ENCODE data around the gene LEMD2. TPM values are rescaled to one million over a fixed set of nuclear protein-coding genes. Genes with fewer than 3 reads are reported as not detected.
"Not testable (repeated sequence)": the region's sequence is repeated elsewhere in the genome, so short reads cannot be mapped to it uniquely, and the experiment has no call there.

The LEMD2 gene
- total RNA-seq, 4 donors from 2014 or later: 37.7 to 47.2 (median 42.3) TPM

DNA sequence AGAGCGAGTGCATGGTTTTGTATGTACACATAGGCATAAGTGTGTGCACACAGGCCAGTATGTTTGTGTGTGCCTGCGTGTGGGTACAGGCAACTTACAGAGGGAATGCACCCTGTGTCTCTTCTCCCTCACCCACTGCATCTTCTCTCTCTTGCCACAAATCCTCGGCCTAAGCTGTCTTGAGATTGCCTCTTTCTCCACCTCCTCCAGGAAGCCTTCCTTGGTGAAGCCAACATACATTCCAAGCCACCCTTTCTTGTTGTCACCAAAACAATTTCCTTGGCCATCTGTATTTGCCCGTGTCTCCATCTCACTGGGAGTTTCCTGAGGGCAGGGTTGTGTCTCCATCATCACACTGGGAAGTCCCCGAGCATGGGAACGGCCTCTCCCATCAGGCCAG is 44.7 kb upstream of the LEMD2 start:
- H3K27ac ChIP-seq: no peak overlapping the region
- WGBS, 2 donors: 62 to 78% methylated on average over 6 of the region's 6 CpGs
- no peak overlapping the region for H3K4me3 ChIP-seq
- peaks cover 0 to 32% (median 0%) of the 10 kb centered on the region in 4 donors for H3K27me3 ChIP-seq
- intact Hi-C loops (cut with DNase I): no loop called here
- peaks cover 0 to 5% (median 0%) of the 10 kb centered on the region in 3 donors for H3K9me3 ChIP-seq
- no peak for DNase-seq
- peaks cover 0 to 32% (median 18%) of the 10 kb centered on the region in 3 donors for H3K4me1 ChIP-seq
- no peaks in the 10 kb centered on the region for H3K36me3 ChIP-seq
- TF ChIP-seq CTCF (IDR thresholded peaks at IDR 0.05): no peak
- no peak for TF ChIP-seq POLR2A (IDR thresholded peaks at IDR 0.05)

GRCh38 chr6:33832831-33833230 is 43.9 kb upstream of the LEMD2 start:
- H3K36me3 ChIP-seq; H3K9me3 ChIP-seq; intact Hi-C loops (cut with DNase I); H3K27ac ChIP-seq; DNase-seq; H3K4me3 ChIP-seq: not testable (repeated sequence)
- peaks cover 0 to 24% (median 11%) of the 10 kb centered on the region in 3 donors for H3K4me1 ChIP-seq
- H3K27me3 ChIP-seq: peaks cover 0 to 36% (median 0%) of the 10 kb centered on the region in 4 donors
- WGBS, 2 donors: no CpG with 5 or more reads among the region's 32 CpGs

DNA sequence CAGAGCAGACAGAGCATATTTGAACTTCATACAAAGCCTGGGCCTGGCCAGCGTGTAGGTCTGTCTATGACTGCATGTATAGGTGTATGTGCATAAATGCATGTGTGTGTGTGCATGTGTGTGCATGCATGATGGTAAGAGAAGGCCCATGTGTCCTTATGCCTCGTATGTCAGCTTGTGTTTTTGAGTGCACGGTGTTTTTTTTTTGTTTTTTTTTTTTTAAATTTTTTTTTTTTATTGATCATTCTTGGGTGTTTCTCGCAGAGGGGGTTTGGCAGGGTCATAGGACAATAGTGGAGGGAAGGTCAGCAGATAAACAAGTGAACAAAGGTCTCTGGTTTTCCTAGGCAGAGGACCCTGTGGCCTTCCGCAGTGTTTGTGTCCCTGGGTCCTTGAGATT is 42.8 kb upstream of the LEMD2 start:
- intact Hi-C loops (cut with DNase I); H3K27ac ChIP-seq: not testable (repeated sequence)
- WGBS, 2 donors: 80 to 87% methylated on average over 3 to 4 of the region's 5 CpGs

DNA sequence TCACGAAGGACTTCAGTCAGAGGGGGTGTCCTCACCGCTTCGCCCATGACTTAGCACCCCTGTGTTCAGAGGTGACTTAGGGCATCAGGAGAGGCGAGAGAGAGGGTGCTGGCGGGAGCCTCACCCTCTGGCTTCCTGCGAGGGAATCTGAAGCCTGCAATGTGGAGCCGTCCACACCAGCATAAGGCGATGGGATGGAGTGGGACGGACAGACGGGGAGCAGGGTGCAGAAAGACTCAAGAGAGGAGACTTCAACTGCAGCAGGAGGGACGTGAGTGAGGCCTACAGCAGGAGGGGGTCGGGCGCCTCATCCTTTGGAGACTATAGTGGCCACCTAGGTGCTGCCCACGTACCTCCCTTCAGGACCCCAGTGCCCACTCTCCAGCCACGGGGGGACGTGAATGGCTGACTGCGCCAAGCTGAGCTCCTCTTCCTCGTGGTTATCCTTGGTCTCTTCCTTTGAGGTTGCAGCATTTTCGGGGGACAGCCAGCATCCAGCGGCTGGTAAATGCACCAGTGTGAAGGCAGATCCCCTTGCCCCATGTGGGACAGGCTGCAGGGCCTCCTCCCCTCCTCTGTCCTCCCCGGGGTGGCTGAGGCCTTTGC is 41.8 kb upstream of the LEMD2 start:
- H3K9me3 ChIP-seq: no peaks in the 10 kb centered on the region
- peaks cover 0 to 44% (median 0%) of the 10 kb centered on the region in 4 donors for H3K27me3 ChIP-seq
- H3K4me3 ChIP-seq: no peak overlapping the region
- intact Hi-C loops (cut with DNase I): no loop called here
- DNase-seq: no peak
- H3K36me3 ChIP-seq: no peaks in the 10 kb centered on the region
- no peak for TF ChIP-seq CTCF (IDR thresholded peaks at IDR 0.05)
- no peak for TF ChIP-seq POLR2A (IDR thresholded peaks at IDR 0.05)
- peaks cover 0 to 18% (median 9%) of the 10 kb centered on the region in 3 donors for H3K4me1 ChIP-seq
- 82 to 87% methylated on average over 9 to 17 of the region's 21 CpGs for WGBS, 2 donors
- no peak overlapping the region for H3K27ac ChIP-seq

More for the DNA sequence above, 42.8 kb upstream of the LEMD2 start:
- H3K9me3 ChIP-seq, H3K36me3 ChIP-seq, DNase-seq, H3K4me3 ChIP-seq: not testable (repeated sequence)
- peaks cover 0 to 18% (median 9%) of the 10 kb centered on the region in 3 donors for H3K4me1 ChIP-seq
- H3K27me3 ChIP-seq: peaks cover 0 to 44% (median 0%) of the 10 kb centered on the region in 4 donors

DNA sequence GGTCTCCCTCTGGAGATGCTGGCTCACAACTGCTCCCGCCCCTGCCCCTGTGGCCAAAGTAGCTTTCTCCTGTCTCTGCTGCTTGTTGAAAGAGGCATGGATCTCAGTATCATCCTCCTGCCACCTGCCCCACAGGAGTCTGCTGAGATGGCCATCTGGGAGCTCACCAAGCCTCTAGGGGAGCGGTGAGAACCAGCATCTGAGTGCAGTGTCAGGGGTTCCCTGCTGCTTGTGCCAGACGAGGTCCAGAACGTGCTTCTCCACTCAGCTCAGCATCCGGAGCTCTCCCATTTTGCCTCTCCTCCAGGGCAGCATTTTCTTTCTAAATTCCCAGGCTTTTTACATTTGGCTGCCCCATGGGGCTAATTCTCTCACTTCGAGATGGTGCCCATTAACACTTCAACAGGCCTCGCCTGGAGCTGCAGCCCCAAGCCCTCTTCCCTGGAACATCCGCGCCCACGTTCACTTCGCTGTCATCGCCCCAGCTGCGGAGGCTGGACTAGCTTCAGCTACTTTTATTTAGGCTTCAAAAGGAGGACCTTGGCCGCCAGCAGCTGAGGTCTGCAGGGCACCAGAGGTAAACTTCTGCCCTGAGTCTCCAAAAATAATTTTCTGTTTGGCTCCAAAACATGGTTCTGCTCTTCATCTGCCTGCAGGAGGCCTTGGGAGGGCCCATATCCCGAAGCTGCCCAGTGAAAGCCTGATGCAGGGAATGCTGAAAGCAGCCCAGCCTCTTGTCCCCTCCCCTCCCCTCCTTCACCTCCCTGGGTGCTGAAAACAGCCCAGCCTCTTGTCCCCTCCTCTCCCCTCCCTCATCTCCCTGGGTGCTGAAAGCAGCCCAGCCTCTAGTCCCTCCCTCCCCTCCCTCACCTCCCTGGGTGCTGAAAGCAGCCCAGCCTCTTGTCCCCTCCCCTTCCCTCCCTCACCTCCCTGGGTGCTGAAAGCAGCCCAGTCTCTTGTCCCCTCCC is 40.1 kb upstream of the LEMD2 start:
- Histone ChIP-seq H3K27me3 (peaks cover 0 to 38% (median 0%) of the 10 kb centered on the region in 4 donors), H3K27ac (no peak overlapping the region), H3K36me3 (no peaks in the 10 kb centered on the region), H3K4me1 (peaks cover 0 to 6% (median 0%) of the 10 kb centered on the region in 3 donors), H3K4me3 (no peak overlapping the region), H3K9me3 (no peaks in the 10 kb centered on the region)
- DNase-seq: no peak
- TF ChIP-seq CTCF (IDR thresholded peaks at IDR 0.05) (no peak), POLR2A (IDR thresholded peaks at IDR 0.05) (no peak)
- intact Hi-C loops (cut with DNase I): no loop called here
- 68 to 72% methylated on average over 12 to 13 of the region's 15 CpGs for WGBS, 2 donors

DNA sequence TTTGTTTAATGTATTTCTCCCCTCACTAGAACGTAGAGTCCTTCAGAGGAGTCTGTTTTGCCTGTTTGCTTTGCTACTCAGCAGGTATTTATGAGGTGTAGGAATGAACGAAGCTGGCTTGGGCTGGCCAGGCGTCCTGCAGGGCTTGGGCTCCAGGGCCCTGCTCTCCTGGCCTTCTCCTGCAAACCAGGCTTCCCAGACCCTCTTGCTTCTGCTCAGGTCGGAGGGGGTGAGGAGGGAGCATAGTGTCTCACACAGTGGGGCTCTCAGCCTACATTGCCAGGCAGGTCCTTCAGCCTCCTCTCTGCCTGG is 39.5 kb upstream of the LEMD2 start:
- Histone ChIP-seq H3K4me3 (no peak overlapping the region), H3K9me3 (no peaks in the 10 kb centered on the region), H3K27me3 (peaks cover 0 to 42% (median 0%) of the 10 kb centered on the region in 4 donors), H3K36me3 (no peaks in the 10 kb centered on the region), H3K27ac (no peak overlapping the region), H3K4me1 (no peaks in the 10 kb centered on the region)
- WGBS, 2 donors: 13 to 33% methylated on average over 1 of the region's 4 CpGs
- DNase-seq: no peak
- no peak for TF ChIP-seq CTCF (IDR thresholded peaks at IDR 0.05)
- no peak for TF ChIP-seq POLR2A (IDR thresholded peaks at IDR 0.05)
- intact Hi-C loops (cut with DNase I): no loop called here

Data from esophagus squamous epithelium (tissue), 5 donors.